Measurements from ENCODE around the gene ATF5. TPM values are rescaled to one million over a fixed set of nuclear protein-coding genes. Genes with fewer than 3 reads are reported as not detected.
A peak's percentile ranks its signal among the peaks of the same experiment; 100 is the strongest.

The ATF5 gene
- total and polyA plus RNA-seq, 10 of the 15 experiments (the other 5 are each of a cell fraction or from before 2014, with no cell fraction given) = 9.1 to 133 (median 24.0) TPM

- TF ChIP-seq ZNF592 (IDR thresholded peaks at IDR 0.05) (no peak), PML (IDR thresholded peaks at IDR 0.05; ENCODE audit: low read length) (no peak), TCF3 (IDR thresholded peaks at IDR 0.05; ENCODE audit: borderline replicate concordance, insufficient read depth, low read depth, low read length) (no peak), ZBED1 (IDR thresholded peaks at IDR 0.05; ENCODE audit: borderline replicate concordance) (no peak), POU2F2 (IDR thresholded peaks at IDR 0.05; ENCODE audit: borderline replicate concordance, low read depth, low read length) (peak; percentile 36; the same call in 1 of the 3 replicates)
Measured at GRCh38 chr19:49906879-49907564, 22.0 kb upstream of the ATF5 start (continued).
